A673 (cell line): ENCODE measurements around the gene AMOTL1. TPM values are rescaled to one million over a fixed set of nuclear protein-coding genes. Genes with fewer than 3 reads are reported as not detected.

ENCODE experiments used
- BruUV-seq: library from RNA; stranded (reverse); fragments of 400-500 nt; replicated peaks from 2 replicates; lab custom pipeline; 2021; lab: Mats Ljungman, UMichigan
- CTCF ChIA-PET: fragments of 300-600 bp; sonication (Branson Sonifier 250); formaldehyde crosslinking; loops from one replicate; lab custom pipeline; 2022; ENCODE audit warnings: antibody characterized with exemption; lab: Charles Lee
- POLR2A ChIA-PET: fragments of 300-600 bp; sonication (Branson Sonifier 250); formaldehyde crosslinking; loops from one replicate; lab custom pipeline; 2022; ENCODE audit warnings: antibody characterized with exemption; ENCODE audit not compliant: low non-redundant PET; lab: Charles Lee
- DNase-seq: peaks from one replicate; pipeline ENCODE4 v3.0.0-alpha.2; 2015; ENCODE audit warnings: low spot score
- H3K27ac ChIP-seq: fragments of 200-600 bp; sonication (generic); 2 replicates; pipeline ENCODE4 v1.5.1; 2016; ENCODE audit warnings: mixed run types, low read depth, mild to moderate bottlenecking, mixed read lengths, antibody characterized with exemption, low read length; ENCODE audit not compliant: poor library complexity, severe bottlenecking
- H3K27me3 ChIP-seq: fragments of 200-600 bp; sonication (generic); replicated peaks from 2 replicates; pipeline ENCODE4 v1.6.1; 2017; ENCODE audit warnings: mixed run types, low read depth, mild to moderate bottlenecking, mixed read lengths, antibody characterized with exemption, low read length; ENCODE audit not compliant: insufficient read depth, poor library complexity
- H3K36me3 ChIP-seq: fragments of 200-600 bp; sonication (generic); 2 replicates; pipeline ENCODE4 v1.6.1; 2016; ENCODE audit warnings: mixed run types, mild to moderate bottlenecking, mixed read lengths, antibody characterized with exemption, low read length; ENCODE audit not compliant: insufficient read depth, poor library complexity, severe bottlenecking
- H3K4me1 ChIP-seq: fragments of 200-600 bp; sonication (generic); 2 replicates; pipeline ENCODE4 v1.6.1; 2017; ENCODE audit warnings: mixed run types, mild to moderate bottlenecking, mixed read lengths, antibody characterized with exemption, low read length; ENCODE audit not compliant: insufficient read depth, poor library complexity, severe bottlenecking
- H3K4me3 ChIP-seq: fragments of 200-600 bp; sonication (generic); 2 replicates; pipeline ENCODE4 v1.5.1; 2016; ENCODE audit warnings: low read depth, mixed run types, mild to moderate bottlenecking, mixed read lengths, low read length; ENCODE audit not compliant: poor library complexity, severe bottlenecking
- H3K9me3 ChIP-seq: fragments of 200-600 bp; sonication (generic); 2 replicates; pipeline ENCODE4 v1.6.1; 2016; ENCODE audit warnings: mixed run types, low read depth, mild to moderate bottlenecking, mixed read lengths, antibody characterized with exemption, low read length; ENCODE audit not compliant: poor library complexity, severe bottlenecking
- EZH2 ChIP-seq: fragments of 200-600 bp; sonication (generic); IDR thresholded peaks from 2 replicates; pipeline ENCODE4 v1.6.1; 2017; ENCODE audit warnings: borderline replicate concordance, low read depth, mild to moderate bottlenecking, mixed read lengths, antibody characterized with exemption, low read length; ENCODE audit not compliant: poor library complexity, severe bottlenecking
- intact Hi-C: fragments of 100-400 bp; cut with micrococcal nuclease; formaldehyde crosslinking; loops from one replicate; pipeline ENCODE4 v1.10.0; 2022; ENCODE audit not compliant: unreplicated experiment
- total RNA-seq: library from RNA; stranded (reverse); gene quantifications from 2 replicates; pipeline ENCODE4 v1.2.3, GENCODE V29; 2021
- TF ChIP-seq, protein P1 (sequence below): fragments of 300-800, 200-600 bp; sonication (generic); conservative IDR thresholded peaks from 2 replicates; pipeline ENCODE4 v1.5.1; 2017; ENCODE audit warnings: low read depth, mild to moderate bottlenecking, antibody characterized with exemption, low read length, moderate library complexity, mixed read lengths

Gene AMOTL1
- total RNA-seq, 1 experiment from 2014 or later: 68.5 TPM

DNA sequence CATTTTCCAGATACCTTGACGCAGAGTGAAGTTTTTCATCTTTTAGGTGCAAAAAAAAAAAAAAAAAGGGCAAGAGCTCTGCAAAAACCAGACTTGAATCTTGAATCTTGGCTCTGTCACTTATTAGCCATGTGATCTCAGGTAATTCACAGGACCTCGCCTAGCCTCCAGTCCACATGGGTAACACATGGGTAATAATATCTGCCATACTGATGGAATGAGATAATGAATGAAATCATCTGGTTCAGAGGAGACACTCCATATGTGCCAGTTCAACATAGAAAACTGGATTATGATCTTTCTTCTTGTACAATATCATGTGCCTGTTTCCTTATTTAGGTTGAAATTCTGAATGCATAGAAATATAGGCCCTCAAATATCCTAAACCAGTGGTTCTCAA is 8.6 kb upstream of the AMOTL1 start:
- Histone ChIP-seq H3K27me3 (no peaks in the 10 kb centered on the region), H3K27ac (no peak overlapping the region), H3K9me3 (no peaks in the 10 kb centered on the region), H3K4me1 (peaks cover 11% of the 10 kb centered on the region), H3K4me3 (no peak overlapping the region), H3K36me3 (no peaks in the 10 kb centered on the region)
- intact Hi-C loops: no loop called here
- TF ChIP-seq, protein P1, sequence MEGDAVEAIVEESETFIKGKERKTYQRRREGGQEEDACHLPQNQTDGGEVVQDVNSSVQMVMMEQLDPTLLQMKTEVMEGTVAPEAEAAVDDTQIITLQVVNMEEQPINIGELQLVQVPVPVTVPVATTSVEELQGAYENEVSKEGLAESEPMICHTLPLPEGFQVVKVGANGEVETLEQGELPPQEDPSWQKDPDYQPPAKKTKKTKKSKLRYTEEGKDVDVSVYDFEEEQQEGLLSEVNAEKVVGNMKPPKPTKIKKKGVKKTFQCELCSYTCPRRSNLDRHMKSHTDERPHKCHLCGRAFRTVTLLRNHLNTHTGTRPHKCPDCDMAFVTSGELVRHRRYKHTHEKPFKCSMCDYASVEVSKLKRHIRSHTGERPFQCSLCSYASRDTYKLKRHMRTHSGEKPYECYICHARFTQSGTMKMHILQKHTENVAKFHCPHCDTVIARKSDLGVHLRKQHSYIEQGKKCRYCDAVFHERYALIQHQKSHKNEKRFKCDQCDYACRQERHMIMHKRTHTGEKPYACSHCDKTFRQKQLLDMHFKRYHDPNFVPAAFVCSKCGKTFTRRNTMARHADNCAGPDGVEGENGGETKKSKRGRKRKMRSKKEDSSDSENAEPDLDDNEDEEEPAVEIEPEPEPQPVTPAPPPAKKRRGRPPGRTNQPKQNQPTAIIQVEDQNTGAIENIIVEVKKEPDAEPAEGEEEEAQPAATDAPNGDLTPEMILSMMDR: no peak
- TF ChIP-seq EZH2: no peak
- ChIA-PET POLR2A (interaction anchor here (0.6 kb wide), 1 partner anchor 366 kb away, joined by 4 read pairs; no protein-coding TSS in a partner anchor), CTCF (interaction anchor here (0.6 kb wide), 2 partner anchors 12 to 572 kb away, joined by 3 to 4 read pairs; no protein-coding TSS in a partner anchor)
- BruUV-seq: no TSS peak
- DNase-seq: no peak

DNA sequence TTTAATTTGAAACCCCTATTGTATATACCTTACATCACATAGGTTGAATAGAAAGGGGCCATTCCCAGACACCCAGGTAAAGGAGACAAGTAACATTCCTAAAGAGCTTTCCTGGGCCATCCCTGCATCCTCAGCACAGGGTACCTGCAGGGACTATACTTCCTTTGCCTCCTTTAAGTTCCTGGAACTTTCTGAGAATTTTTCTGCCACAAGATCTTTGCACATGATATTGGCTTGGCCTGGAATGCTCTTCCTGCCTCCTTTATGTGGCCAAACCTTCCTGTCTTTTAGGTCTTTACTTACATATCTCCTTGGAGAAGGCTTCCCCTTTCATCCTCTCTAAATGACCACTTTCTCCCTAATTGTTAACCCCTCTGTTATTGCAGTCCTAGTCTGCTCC is 7.9 kb upstream of the AMOTL1 start:
- intact Hi-C loops: no loop called here
- Histone ChIP-seq H3K4me1 (peaks cover 11% of the 10 kb centered on the region), H3K36me3 (no peaks in the 10 kb centered on the region), H3K9me3 (no peaks in the 10 kb centered on the region), H3K4me3 (no peak overlapping the region), H3K27me3 (no peaks in the 10 kb centered on the region), H3K27ac (no peak overlapping the region)
- no peak for DNase-seq
- no peak for TF ChIP-seq EZH2
- TF ChIP-seq, protein P1: no peak
- ChIA-PET CTCF (no interaction called here), POLR2A (no interaction called here)
- no TSS peak for BruUV-seq

DNA sequence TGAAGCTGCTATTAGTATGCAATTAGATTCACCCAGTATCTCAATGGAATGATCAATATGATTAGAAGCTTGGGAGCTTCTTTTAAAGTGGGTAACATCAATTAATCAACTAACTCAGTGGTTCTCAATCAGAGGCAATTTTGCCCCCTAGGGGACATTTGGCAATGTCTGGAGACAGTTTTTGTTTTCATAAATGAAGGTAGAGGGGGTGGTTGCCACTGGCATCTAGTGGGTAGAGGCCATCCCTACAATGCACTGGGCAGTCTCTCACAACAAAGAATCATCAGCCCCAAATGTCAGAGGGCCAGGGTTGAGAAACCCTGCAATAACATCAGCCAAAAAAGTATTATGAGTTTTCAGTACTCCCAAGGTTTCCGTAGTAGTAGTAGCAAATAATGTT is 5.9 kb upstream of the AMOTL1 start:
- Histone ChIP-seq H3K36me3 (no peaks in the 10 kb centered on the region), H3K4me3 (no peak overlapping the region), H3K4me1 (peaks cover 4% of the 10 kb centered on the region), H3K27me3 (no peaks in the 10 kb centered on the region), H3K27ac (no peak overlapping the region), H3K9me3 (no peaks in the 10 kb centered on the region)
- peak; percentile 57 for DNase-seq
- BruUV-seq: no TSS peak
- intact Hi-C loops: no loop called here
- TF ChIP-seq, protein P1: peak; percentile 61
- no peak for TF ChIP-seq EZH2
- ChIA-PET POLR2A (no interaction called here), CTCF (interaction anchor here (0.7 kb wide), 1 partner anchor 139 kb away, joined by 8 read pairs; no protein-coding TSS in a partner anchor)
